Measurements from ENCODE around the gene GLDC.
"Not testable (repeated sequence)": the region's sequence is repeated elsewhere in the genome, so short reads cannot be mapped to it uniquely, and the experiment has no call there.

The GLDC gene

DNA sequence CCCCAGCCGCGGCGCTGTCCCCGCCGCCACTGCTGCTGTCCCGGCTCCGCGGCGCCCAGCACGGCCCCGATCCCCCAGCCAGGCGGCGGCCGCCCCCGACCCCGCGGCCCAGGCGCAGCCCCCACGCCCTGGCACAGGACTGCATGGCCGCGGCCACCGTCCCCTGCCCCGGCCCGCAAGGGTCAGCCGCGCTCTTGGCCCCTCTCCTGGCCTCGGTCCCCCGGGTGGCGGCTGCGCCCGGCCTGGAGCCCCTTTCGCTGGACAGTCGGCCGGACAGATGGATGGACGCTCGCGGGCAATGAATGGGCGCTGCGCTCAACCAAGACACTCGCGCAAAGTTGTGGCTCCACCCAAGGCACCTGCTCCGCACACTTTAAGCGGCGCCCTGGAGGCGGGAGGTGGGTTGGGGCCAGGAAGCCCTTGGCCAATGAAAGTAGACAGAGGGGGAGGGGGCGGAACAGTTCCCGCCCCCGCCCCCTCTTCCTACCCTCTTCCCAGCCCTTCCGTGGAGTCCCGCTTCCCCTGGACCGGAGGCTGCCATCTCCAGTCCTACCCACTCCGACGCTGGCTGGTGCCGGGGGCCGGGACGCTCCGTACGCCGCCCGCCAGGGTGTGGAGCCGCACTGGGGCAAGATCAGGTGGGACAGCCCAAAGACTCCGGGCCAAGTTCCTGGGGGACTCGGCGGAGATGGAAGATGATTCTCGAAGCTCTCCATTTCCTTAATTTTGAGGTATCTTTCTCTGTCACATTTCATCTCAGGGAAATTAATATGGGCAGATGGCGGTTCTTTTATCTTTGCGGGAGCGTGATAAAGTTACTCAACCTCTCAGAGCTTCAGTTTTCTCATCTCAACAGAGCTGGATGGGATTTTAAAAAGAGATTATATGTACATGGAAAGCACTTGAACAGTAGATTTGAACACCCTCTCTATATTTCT, at the start of gene GLDC:
Gene GLDC (minus strand): TSS at position 375 of the 938 bp plus-strand sequence. CDS start 230 bp downstream, at position 145.
- DNase-seq (ENCODE audit: low read depth), result no peak

GRCh38 chr9:6692881-6693361, 47.4 kb upstream of the GLDC start:
- no peak for DNase-seq (ENCODE audit: low read depth)

DNA sequence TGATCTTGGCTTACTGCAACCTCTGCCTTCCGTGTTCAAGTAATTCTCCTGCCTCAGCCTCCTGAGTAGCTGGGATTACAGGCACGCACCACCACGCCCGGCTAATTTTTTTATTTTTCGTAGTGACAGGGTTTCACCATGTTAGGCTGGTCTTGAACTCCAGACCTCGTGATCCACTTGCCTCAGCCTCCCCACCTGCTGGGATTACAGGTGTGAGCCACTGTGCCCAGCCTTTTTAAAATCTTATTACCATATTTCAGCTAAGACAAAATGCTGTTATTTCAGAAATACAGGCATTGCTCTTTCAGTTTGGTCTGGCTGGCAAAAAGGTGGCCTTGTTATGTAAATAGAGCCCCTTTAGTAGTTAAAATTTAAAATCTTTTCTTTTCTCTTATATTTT, 46.9 kb upstream of the GLDC start:
- no peak for DNase-seq (ENCODE audit: low read depth)

DNA sequence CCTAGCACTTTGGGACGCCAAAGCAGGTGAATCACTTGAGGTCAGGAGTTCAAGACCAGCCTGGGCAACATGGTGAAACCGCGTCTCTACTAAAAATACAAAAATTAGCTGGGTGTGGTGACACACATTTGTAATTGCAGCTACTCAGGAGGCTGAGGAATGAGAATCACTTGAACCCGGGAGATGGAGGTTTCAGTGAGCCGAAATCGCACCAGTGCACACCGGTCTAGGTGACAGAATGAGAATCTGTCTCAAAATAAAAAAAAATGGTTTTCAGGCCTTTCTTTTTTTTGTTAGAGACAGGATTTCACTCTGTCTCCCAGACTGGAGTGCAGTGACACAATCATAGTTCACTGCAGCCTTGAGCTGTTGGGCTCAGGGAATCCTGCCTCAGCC, 45.1 kb upstream of the GLDC start:
- DNase-seq (ENCODE audit: low read depth), result not testable (repeated sequence)

DNA sequence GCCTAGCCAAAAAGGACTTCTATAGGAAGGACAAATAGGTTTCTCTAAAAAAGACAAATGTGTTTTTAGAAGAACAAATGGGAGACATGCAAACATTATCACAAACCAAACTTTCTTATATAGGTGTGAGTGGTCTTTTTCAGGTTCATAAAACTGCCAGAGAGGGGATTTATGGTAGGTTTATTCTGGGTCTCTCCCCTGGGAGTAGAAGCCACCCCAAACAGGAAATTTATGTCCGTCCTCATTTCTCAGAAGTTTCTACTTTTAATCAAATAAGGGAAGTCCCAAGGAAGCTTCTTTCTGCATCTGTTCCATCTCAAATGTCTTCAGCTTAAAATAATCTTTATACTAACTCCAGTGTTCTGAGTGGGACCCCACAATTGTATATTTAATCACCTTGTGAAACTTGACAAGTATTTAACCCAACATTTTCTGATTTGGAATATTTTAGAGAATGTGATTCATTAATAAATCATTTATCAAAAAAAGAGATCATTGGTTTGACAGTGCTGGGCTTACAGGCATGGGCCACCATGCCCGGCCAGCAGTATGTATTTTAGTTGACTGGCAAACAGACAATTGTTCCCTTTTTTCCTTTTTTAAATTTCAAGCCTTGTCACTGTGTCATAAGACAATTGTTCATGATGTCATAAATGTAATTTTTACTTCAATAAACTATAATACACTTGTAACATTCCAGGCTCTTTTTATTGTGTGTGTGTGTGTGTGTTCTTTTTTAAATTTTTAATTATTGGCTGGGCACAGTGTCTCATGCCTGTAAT, 44.6 kb upstream of the GLDC start:
- DNase-seq (ENCODE audit: low read depth), result no peak

DNA sequence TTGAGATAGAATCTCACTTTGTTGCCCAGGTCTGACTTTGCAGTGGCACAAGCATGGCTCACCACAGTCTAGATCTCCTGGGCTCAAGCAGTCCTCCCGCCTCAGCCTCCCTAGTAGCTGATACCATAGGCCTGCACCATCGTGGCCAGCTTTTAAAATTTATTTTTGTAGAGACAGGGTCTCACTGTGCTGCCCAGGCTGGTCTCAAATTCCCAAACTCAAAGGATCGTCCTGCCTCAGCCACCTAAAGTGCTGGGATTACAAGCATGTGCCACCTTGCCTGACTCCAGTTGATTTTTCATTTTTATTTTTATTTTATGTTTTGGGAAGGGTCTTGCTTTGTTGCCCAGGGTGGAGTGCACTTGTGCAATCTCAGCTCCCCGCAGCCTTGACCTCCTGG, 41.7 kb upstream of the GLDC start:
- no peak for DNase-seq (ENCODE audit: low read depth)

DNA sequence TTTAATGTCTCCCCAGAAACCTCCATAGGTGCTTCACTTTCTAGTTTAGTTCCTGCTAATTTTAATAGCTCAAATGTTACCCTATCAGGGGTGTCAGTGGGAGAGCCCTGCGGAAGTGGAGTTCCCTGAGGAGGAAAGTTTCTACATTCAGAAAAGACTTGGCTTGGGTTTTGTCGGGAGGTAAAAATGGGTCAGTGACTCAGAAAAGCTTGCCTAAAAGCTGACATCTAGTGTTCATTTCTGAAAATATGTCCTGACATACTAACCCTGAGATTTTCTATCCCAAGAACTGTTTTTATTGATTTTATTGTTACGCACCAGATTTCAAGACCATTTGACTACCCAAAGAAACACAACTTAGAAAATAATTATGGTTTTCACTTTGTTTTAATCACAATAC, 40.9 kb upstream of the GLDC start:
- DNase-seq (ENCODE audit: low read depth), result no peak

DNA sequence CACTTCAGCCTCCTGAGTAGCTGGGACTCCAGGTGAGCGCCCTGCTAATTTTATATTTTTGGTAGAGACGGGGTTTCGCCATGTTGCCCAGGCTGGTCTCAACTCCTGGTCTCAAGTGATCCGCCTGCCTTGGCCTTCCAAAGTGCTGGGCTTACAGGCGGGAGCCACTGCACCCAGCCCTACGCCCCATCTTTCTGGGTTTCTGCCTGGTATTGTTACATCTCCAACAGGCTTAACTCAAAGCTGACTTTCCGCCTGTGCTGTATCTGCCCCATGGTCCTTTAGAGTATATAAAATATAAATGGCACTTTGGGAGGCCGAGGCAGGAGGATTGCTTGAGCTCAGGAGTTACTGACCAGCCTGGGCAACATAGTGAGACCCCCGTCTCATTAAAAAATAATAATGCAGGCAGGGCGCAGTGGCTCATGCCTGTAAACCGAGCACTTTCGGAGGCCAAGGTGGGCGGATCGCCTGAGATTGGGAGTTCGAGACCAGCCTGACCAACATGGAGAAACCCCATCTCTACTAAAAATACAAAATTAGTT, 36.5 kb upstream of the GLDC start:
- no peak for DNase-seq (ENCODE audit: low read depth)

- peak; percentile 86 for DNase-seq (ENCODE audit: low read depth)
Observed at GRCh38 chr9:6681147-6681956, 35.8 kb upstream of the GLDC start.

DNA sequence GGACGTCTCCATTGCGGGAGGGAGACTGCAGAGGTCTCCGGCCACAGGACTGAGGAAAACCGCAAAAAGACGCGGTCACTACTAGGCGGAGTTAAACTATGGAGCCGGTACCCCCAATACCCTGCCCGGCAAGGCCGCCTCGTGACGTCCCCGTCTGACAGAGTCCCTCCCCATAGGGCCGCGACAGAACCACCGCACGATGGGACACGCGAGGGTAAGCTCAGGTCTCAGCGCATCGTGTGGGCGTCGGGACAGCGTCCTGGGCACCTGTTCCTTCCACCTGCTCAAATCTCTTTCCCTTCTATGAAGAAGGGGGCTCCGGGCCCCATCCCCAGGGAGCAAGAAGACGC, 35.2 kb upstream of the GLDC start:
- DNase-seq (ENCODE audit: low read depth), result peak; percentile 37

GRCh38 chr9:6677803-6678202, 32.3 kb upstream of the GLDC start:
- no peak for DNase-seq (ENCODE audit: low read depth)

DNA sequence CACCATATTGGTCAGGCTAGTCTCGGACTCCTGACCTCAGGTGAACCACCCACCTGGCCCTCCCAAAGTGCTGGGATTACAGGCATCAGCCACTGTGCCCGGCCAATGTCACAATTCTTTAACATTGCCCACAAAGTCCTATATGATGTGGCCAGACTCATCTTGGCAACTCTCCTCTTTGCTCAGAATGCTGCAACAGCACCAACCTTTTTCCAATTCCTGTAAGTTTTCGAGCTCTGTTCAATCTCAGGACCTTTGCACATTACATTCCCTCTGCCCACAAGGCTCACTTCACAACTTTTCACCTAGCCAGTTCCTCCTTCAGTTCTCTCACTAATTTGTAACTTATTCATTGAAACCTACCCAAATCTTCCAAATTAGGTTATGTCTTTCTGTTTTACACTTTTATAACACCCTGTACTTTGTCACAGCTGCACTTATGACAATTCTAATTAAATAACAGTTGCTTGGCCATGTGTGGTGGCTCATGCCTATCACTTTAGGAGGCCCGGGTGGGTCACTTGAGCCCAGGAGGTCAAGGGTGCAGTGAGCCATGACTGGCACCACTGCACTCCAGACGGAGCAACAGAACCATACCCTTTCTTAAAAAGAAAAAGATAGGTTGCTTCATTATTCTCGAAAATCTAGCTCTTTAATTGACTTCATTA, 30.9 kb upstream of the GLDC start:
- no peak for DNase-seq (ENCODE audit: low read depth)

DNA sequence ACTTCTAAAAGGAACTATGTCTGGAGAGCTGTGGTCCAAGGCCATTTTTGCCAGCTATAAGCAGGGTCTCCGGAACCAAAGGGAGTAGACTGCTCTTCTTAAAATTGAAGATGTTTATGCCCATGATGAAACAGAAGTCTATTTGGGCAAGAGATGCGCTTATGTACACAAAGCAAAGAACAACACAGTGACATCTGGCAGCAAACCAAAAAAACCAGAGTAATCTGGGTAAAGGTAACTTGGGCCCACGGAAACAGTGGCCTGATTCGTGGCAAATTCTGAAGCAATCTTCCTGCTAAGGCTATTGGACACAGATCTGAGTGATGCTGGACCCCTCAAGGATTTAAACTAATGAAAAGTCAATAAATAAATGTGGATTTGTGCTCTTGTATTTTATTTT, 29.7 kb upstream of the GLDC start:
- DNase-seq (ENCODE audit: low read depth), result no peak

GRCh38 chr9:6673326-6674025, 27.9 kb upstream of the GLDC start:
- DNase-seq (ENCODE audit: low read depth), result no peak

- DNase-seq (ENCODE audit: low read depth), result no peak
Observed at GRCh38 chr9:6672118-6672517, 26.6 kb upstream of the GLDC start.

- DNase-seq (ENCODE audit: low read depth), result no peak
Observed at GRCh38 chr9:6671416-6671815, 25.9 kb upstream of the GLDC start.

DNA sequence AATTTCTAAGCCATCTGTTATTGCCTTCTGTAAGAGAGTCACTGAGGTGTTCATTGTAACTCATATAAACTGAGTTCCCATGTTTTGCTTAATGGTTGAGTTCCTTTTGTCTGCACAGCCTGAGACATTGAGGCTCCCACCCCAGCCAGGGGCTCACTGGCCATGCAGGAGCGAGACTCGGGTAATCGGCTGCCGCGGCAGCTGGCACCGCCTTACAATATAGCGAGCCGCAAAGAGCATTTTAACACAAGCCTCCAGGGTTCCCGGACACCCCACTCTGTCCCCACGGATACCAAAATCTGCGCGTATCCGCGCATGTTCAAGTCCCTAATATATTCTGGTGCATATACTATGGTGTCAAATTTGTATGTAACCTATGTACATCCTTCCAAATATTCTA, 24.4 kb upstream of the GLDC start:
- DNase-seq (ENCODE audit: low read depth), result no peak

GRCh38 chr9:6667633-6668280, 22.2 kb upstream of the GLDC start:
- DNase-seq (ENCODE audit: low read depth), result no peak

DNA sequence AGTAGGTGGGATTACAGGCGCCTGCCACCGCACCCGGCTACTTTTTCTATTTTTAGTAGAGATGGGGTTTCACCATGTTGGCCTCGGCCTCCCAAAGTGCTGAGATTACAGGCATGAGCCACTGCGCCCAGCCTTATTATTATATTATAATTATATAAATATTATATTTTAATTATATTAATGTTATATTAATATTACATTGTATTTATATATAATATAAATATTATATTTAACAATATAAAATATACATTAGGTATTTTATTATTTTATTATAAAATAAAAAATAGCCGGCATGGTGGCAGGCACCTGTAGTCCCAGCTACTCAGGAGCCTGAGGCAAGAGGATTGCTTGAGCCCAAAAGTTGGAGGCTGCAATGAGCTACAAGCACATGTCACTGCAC, 21.6 kb upstream of the GLDC start:
- no peak for DNase-seq (ENCODE audit: low read depth)

GRCh38 chr9:6665628-6666027, 20.1 kb upstream of the GLDC start:
- no peak for DNase-seq (ENCODE audit: low read depth)
